ENCODE results near the gene IFI44L.

IFI44L gene

DNA sequence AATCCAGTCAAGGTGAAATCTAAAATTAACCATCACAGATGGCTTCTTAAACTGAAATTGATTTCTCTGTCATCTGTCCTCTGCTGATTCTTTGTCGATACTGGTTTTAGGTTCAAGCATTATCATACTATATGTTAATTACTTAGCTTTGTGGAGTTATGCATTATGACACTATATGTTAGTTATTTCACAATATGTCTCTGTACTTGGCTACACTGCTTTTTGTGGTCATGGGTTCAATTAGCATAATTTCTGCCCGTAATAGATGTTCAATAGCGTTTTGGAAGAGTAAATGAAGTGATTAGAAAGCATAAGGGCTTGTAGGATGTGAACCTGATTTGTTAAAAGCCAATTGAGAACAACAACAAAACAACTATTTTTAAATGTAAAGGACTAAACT is 57.5 kb downstream of the IFI44L start:
- H3K36me3 ChIP-seq (ENCODE audit: control insufficient read depth in 5 of 5, insufficient read depth in 5 of 5, low read length in 5 of 5): no peaks in the 10 kb centered on the region
- no peaks in the 10 kb centered on the region for H3K4me1 ChIP-seq (ENCODE audit: control insufficient read depth in 5 of 5, insufficient read depth in 5 of 5, low read length in 5 of 5)
- peak overlapping the region in 1 of 5 donors; percentile 24 for H3K4me3 ChIP-seq (ENCODE audit: low read depth in 1 of 5, low read length in 5 of 5)
- no peaks in the 10 kb centered on the region for H3K27me3 ChIP-seq (ENCODE audit: control insufficient read depth in 5 of 5, insufficient read depth in 4 of 5, low read length in 5 of 5)
- no peak overlapping the region for H3K27ac ChIP-seq (ENCODE audit: low read depth, low read length)
- H3K9me3 ChIP-seq (ENCODE audit: control insufficient read depth in 5 of 5, low read length in 5 of 5): no peaks in the 10 kb centered on the region
- H3K9ac ChIP-seq (ENCODE audit: low read length in 5 of 5): no peak overlapping the region

DNA sequence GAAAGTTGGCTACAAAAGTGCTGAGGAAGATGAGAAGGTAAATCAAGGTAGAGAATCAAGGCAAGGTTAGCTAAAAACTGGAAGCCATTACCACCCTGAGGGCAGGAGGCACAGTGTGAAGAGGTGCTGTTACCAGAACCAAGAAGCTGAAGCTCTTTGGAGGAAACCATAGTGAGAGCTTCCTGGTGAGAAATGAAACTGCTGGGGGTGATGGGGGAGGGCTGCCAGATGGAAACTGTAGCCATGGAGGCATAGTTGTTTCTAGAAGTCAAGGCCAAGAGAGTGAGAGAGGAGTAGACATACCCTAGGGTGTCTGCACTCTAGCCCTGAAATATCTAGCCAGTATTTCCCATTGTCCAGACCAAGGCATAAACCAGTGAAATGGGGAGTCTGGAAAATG is 58.1 kb downstream of the IFI44L start:
- no peaks in the 10 kb centered on the region for H3K9me3 ChIP-seq (ENCODE audit: control insufficient read depth in 5 of 5, low read length in 5 of 5)
- H3K27ac ChIP-seq (ENCODE audit: low read depth, low read length): no peak overlapping the region
- no peaks in the 10 kb centered on the region for H3K4me1 ChIP-seq (ENCODE audit: control insufficient read depth in 5 of 5, insufficient read depth in 5 of 5, low read length in 5 of 5)
- H3K9ac ChIP-seq (ENCODE audit: low read length in 5 of 5): no peak overlapping the region
- H3K36me3 ChIP-seq (ENCODE audit: control insufficient read depth in 5 of 5, insufficient read depth in 5 of 5, low read length in 5 of 5): no peaks in the 10 kb centered on the region
- no peaks in the 10 kb centered on the region for H3K27me3 ChIP-seq (ENCODE audit: control insufficient read depth in 5 of 5, insufficient read depth in 4 of 5, low read length in 5 of 5)
- H3K4me3 ChIP-seq (ENCODE audit: low read depth in 1 of 5, low read length in 5 of 5): peak overlapping the region in 1 of 5 donors; percentile 24

DNA sequence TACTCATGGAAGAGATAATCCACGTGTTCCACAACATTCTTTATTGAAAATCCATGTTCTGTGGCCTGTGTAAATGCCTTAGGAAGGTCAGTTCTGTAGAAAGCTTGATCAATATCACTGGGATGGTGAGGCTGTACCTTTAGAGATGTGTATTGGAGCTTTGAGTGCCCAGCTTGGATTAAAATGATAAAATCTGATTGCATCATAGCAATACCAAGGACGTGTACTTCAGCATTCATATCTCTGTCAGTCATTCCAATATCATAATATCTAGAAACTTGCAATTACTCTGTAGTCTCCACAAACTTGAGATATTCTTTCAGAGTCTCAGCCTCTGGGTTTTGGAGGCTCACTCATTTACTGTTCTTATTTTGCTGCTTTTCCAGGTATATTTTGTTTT is 61.0 kb downstream of the IFI44L start:
- H3K27me3 ChIP-seq (ENCODE audit: control insufficient read depth in 5 of 5, insufficient read depth in 4 of 5, low read length in 5 of 5): no peaks in the 10 kb centered on the region
- no peaks in the 10 kb centered on the region for H3K36me3 ChIP-seq (ENCODE audit: control insufficient read depth in 5 of 5, insufficient read depth in 5 of 5, low read length in 5 of 5)
- no peak overlapping the region for H3K27ac ChIP-seq (ENCODE audit: low read depth, low read length)
- H3K9ac ChIP-seq (ENCODE audit: low read length in 5 of 5): no peak overlapping the region
- H3K9me3 ChIP-seq (ENCODE audit: control insufficient read depth in 5 of 5, low read length in 5 of 5): no peaks in the 10 kb centered on the region
- no peaks in the 10 kb centered on the region for H3K4me1 ChIP-seq (ENCODE audit: control insufficient read depth in 5 of 5, insufficient read depth in 5 of 5, low read length in 5 of 5)
- H3K4me3 ChIP-seq (ENCODE audit: low read depth in 1 of 5, low read length in 5 of 5): no peak overlapping the region

DNA sequence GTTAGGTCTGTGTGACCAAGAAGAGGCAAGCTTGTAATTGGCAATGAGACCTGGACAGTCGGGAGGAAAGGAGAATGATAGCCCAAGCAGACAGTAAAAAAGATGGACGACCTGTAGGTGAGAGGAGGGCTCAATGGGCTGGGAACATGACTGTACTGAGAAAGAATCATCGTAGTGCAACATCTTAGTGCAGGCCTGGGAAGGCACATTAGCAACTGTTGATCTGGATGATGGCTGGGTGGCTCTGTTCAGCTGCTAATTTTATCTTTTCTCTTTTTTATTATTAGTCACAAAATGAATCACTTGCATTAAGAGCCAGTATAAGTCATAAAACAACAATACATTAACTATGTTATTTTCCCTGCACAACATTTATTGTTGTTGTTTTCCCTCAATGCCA is 62.2 kb downstream of the IFI44L start:
- Histone ChIP-seq H3K27ac (ENCODE audit: low read depth, low read length) (no peak overlapping the region), H3K9ac (ENCODE audit: low read length in 5 of 5) (no peak overlapping the region), H3K9me3 (ENCODE audit: control insufficient read depth in 5 of 5, low read length in 5 of 5) (no peaks in the 10 kb centered on the region), H3K36me3 (ENCODE audit: control insufficient read depth in 5 of 5, insufficient read depth in 5 of 5, low read length in 5 of 5) (no peaks in the 10 kb centered on the region), H3K4me3 (ENCODE audit: low read depth in 1 of 5, low read length in 5 of 5) (no peak overlapping the region), H3K27me3 (ENCODE audit: control insufficient read depth in 5 of 5, insufficient read depth in 4 of 5, low read length in 5 of 5) (no peaks in the 10 kb centered on the region), H3K4me1 (ENCODE audit: control insufficient read depth in 5 of 5, insufficient read depth in 5 of 5, low read length in 5 of 5) (no peaks in the 10 kb centered on the region)

DNA sequence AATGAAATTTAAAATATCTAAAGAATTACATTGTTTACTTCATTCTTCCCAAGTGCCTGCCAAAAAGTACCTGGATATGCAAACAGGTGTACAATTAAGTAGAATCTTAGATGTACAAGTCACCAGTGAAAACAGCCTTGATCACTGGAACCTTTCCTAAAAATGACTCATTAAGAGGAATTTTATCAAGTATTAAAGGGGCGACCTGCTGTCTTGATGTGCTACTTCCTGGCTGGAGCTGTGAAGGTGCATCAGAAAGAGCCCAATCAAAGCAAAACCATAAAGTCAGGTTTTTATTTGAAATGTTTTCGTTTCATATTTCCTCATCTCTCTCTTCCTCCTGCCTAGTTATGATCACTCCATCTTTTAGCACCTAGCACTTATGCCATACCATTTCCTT is 62.8 kb downstream of the IFI44L start:
- Histone ChIP-seq H3K4me3 (ENCODE audit: low read depth in 1 of 5, low read length in 5 of 5) (no peak overlapping the region), H3K4me1 (ENCODE audit: control insufficient read depth in 5 of 5, insufficient read depth in 5 of 5, low read length in 5 of 5) (no peaks in the 10 kb centered on the region), H3K9me3 (ENCODE audit: control insufficient read depth in 5 of 5, low read length in 5 of 5) (no peaks in the 10 kb centered on the region), H3K27me3 (ENCODE audit: control insufficient read depth in 5 of 5, insufficient read depth in 4 of 5, low read length in 5 of 5) (no peaks in the 10 kb centered on the region), H3K27ac (ENCODE audit: low read depth, low read length) (no peak overlapping the region), H3K9ac (ENCODE audit: low read length in 5 of 5) (no peak overlapping the region), H3K36me3 (ENCODE audit: control insufficient read depth in 5 of 5, insufficient read depth in 5 of 5, low read length in 5 of 5) (no peaks in the 10 kb centered on the region)

DNA sequence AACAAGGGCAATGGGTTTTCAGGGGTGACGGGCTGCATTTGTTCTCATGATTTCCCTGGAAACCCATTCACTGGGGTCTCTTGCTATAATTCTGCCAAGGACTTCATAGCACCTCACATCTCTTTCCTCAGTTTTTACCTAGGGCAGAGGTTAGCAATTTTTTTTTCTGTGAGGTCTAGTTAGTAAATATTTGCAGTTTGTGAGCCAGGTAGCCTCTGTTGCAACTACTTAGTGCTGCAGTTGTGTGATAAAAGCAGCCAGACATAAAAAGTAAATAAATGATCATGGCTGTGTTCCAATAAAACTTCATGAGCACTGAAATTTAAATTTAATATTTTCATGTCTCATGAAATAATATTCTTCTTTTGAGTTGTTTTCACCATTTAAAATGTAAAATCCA is 67.1 kb downstream of the IFI44L start:
- Histone ChIP-seq H3K9me3 (ENCODE audit: control insufficient read depth in 5 of 5, low read length in 5 of 5) (no peaks in the 10 kb centered on the region), H3K4me1 (ENCODE audit: control insufficient read depth in 5 of 5, insufficient read depth in 5 of 5, low read length in 5 of 5) (no peaks in the 10 kb centered on the region), H3K36me3 (ENCODE audit: control insufficient read depth in 5 of 5, insufficient read depth in 5 of 5, low read length in 5 of 5) (no peaks in the 10 kb centered on the region), H3K27me3 (ENCODE audit: control insufficient read depth in 5 of 5, insufficient read depth in 4 of 5, low read length in 5 of 5) (no peaks in the 10 kb centered on the region), H3K9ac (ENCODE audit: low read length in 5 of 5) (no peak overlapping the region), H3K4me3 (ENCODE audit: low read depth in 1 of 5, low read length in 5 of 5) (no peak overlapping the region), H3K27ac (ENCODE audit: low read depth, low read length) (no peak overlapping the region)

DNA sequence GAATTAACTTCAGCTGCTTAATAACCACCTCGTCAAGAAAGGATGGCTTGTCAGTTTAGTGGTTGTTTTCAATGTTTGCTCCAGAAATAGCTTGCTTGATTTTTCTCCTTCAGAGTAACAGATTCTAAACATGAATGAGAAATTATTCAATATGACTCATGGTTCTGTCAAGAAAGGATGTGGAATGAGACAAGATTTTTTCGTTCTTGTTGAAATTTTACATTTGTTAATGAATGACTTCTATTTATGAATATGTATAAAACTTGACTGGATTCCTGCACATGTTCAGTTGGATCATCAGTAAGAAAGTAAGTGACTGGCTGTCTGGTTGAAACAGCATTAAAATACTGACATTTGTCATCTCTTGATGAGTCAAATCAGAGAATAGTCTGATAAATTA is 67.7 kb downstream of the IFI44L start:
- Histone ChIP-seq H3K27ac (ENCODE audit: low read depth, low read length) (no peak overlapping the region), H3K4me1 (ENCODE audit: control insufficient read depth in 5 of 5, insufficient read depth in 5 of 5, low read length in 5 of 5) (no peaks in the 10 kb centered on the region), H3K9me3 (ENCODE audit: control insufficient read depth in 5 of 5, low read length in 5 of 5) (no peaks in the 10 kb centered on the region), H3K27me3 (ENCODE audit: control insufficient read depth in 5 of 5, insufficient read depth in 4 of 5, low read length in 5 of 5) (no peaks in the 10 kb centered on the region), H3K4me3 (ENCODE audit: low read depth in 1 of 5, low read length in 5 of 5) (no peak overlapping the region), H3K36me3 (ENCODE audit: control insufficient read depth in 5 of 5, insufficient read depth in 5 of 5, low read length in 5 of 5) (no peaks in the 10 kb centered on the region), H3K9ac (ENCODE audit: low read length in 5 of 5) (no peak overlapping the region)

DNA sequence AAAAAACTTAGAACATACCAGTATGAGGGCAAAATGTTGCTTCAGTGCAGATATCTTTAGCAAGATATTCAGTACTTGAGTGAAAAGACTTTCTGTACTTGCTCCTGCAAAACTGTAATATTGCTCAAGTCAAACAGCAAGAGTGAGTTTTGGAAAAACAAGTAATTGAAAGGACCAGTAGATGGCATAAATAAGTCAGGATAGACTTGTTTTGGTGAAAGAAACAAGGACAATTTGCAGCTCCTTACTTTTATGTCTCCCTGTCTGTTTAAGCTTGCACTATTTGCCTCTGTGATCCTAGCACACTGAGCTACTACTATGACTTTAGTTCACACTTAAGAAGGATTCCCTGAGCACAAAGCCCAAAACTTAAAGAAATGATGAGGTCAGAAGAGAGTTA is 68.4 kb downstream of the IFI44L start:
- Histone ChIP-seq H3K27me3 (ENCODE audit: control insufficient read depth in 5 of 5, insufficient read depth in 4 of 5, low read length in 5 of 5) (no peaks in the 10 kb centered on the region), H3K9ac (ENCODE audit: low read length in 5 of 5) (no peak overlapping the region), H3K9me3 (ENCODE audit: control insufficient read depth in 5 of 5, low read length in 5 of 5) (no peaks in the 10 kb centered on the region), H3K4me1 (ENCODE audit: control insufficient read depth in 5 of 5, insufficient read depth in 5 of 5, low read length in 5 of 5) (no peaks in the 10 kb centered on the region), H3K36me3 (ENCODE audit: control insufficient read depth in 5 of 5, insufficient read depth in 5 of 5, low read length in 5 of 5) (no peaks in the 10 kb centered on the region), H3K27ac (ENCODE audit: low read depth, low read length) (no peak overlapping the region), H3K4me3 (ENCODE audit: low read depth in 1 of 5, low read length in 5 of 5) (no peak overlapping the region)

DNA sequence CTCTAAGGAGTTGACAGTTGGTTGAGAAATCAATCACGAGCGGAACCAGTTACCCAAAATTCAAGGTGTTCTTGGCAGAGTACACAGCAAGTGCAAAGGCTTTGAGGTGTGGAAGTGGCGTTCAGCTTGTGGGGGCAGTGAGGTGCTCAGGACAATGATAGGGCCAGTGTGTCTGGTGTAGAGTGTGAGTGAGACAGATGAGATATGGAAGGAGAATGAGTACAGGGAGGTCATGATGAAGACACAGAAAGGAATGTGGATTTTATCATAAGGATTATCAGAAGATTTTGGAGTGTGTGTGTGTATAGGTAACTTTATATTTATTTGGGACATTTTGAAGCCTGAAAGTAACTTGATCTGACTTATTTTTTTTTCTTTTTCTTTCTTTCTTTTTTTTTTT is 70.3 kb downstream of the IFI44L start:
- no peaks in the 10 kb centered on the region for H3K36me3 ChIP-seq (ENCODE audit: control insufficient read depth in 5 of 5, insufficient read depth in 5 of 5, low read length in 5 of 5)
- no peak overlapping the region for H3K27ac ChIP-seq (ENCODE audit: low read depth, low read length)
- no peaks in the 10 kb centered on the region for H3K27me3 ChIP-seq (ENCODE audit: control insufficient read depth in 5 of 5, insufficient read depth in 4 of 5, low read length in 5 of 5)
- H3K9ac ChIP-seq (ENCODE audit: low read length in 5 of 5): no peak overlapping the region
- H3K4me3 ChIP-seq (ENCODE audit: low read depth in 1 of 5, low read length in 5 of 5): no peak overlapping the region
- H3K9me3 ChIP-seq (ENCODE audit: control insufficient read depth in 5 of 5, low read length in 5 of 5): no peaks in the 10 kb centered on the region
- no peaks in the 10 kb centered on the region for H3K4me1 ChIP-seq (ENCODE audit: control insufficient read depth in 5 of 5, insufficient read depth in 5 of 5, low read length in 5 of 5)

DNA sequence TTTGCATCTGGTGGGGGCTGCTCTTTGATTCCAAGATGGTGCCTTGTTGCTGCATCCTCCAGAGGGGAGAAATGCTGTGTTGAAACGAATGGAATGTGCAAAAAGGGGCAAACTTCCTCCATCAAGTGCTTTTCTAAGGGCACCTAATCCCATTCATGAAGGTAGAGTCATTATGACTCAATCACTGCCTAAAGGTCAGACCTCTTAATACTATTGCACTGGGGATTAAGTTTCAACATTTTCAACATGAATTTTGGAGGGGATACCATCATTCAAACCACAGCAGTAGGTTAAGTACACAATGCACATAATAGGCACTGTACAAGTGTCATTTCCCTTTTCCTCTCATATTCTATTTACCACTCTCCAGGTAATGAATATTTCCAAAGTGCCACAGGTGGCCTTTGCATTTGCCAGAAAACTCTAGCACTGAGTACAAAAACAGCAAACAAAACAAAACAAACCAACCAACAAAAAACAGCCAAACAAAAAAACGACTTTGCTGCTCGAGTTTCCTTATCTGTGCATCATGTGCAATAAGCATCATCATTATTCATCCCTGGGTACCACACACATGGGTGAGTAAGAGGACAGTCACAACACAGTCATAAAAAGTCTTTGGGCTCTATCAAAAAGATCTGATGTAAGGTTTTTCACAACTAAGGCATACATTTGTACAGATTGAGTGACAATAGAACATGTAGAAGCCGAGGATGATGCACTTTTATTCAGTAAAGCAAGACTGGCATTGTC is 71.9 kb downstream of the IFI44L start:
- no peaks in the 10 kb centered on the region for H3K4me1 ChIP-seq (ENCODE audit: control insufficient read depth in 5 of 5, insufficient read depth in 5 of 5, low read length in 5 of 5)
- H3K36me3 ChIP-seq (ENCODE audit: control insufficient read depth in 5 of 5, insufficient read depth in 5 of 5, low read length in 5 of 5): no peaks in the 10 kb centered on the region
- no peak overlapping the region for H3K27ac ChIP-seq (ENCODE audit: low read depth, low read length)
- H3K27me3 ChIP-seq (ENCODE audit: control insufficient read depth in 5 of 5, insufficient read depth in 4 of 5, low read length in 5 of 5): no peaks in the 10 kb centered on the region
- H3K9ac ChIP-seq (ENCODE audit: low read length in 5 of 5): no peak overlapping the region
- H3K9me3 ChIP-seq (ENCODE audit: control insufficient read depth in 5 of 5, low read length in 5 of 5): no peaks in the 10 kb centered on the region
- H3K4me3 ChIP-seq (ENCODE audit: low read depth in 1 of 5, low read length in 5 of 5): no peak overlapping the region
